SJCRH30 (cell line): ENCODE results near the gene THAP9. TPM values are rescaled to one million over a fixed set of nuclear protein-coding genes. Genes with fewer than 3 reads are reported as not detected.
A peak's percentile ranks its signal among the peaks of the same experiment; 100 is the strongest.
"Not testable (repeated sequence)": the region's sequence is repeated elsewhere in the genome, so short reads cannot be mapped to it uniquely, and the experiment has no call there.

Experiments
- DNase-seq, 2 experiments: peaks; one replicate each; pipeline ENCODE4 v3.0.0-alpha.2; 2015 to 2020
- H3K27ac ChIP-seq: fragments of 250-450 bp; sonication (Bioruptor Pico); 2 replicates; pipeline ENCODE4 v1.5.1; 2020; ENCODE audit warnings: mild to moderate bottlenecking, moderate library complexity
- H3K27me3 ChIP-seq: fragments of 250-450 bp; sonication (Bioruptor Pico); 2 replicates; pipeline ENCODE4 v1.5.1; 2020; ENCODE audit warnings: mild to moderate bottlenecking, moderate library complexity
- H3K36me3 ChIP-seq: fragments of 250-450 bp; sonication (Bioruptor Pico); 2 replicates; pipeline ENCODE4 v1.5.1; 2020; ENCODE audit warnings: mild to moderate bottlenecking, moderate library complexity
- H3K4me1 ChIP-seq: fragments of 250-450 bp; sonication (Bioruptor Pico); 2 replicates; pipeline ENCODE4 v1.5.1; 2020; ENCODE audit warnings: mild to moderate bottlenecking, moderate library complexity
- H3K4me3 ChIP-seq: fragments of 250-450 bp; sonication (Bioruptor Pico); 2 replicates; pipeline ENCODE4 v1.5.1; 2020; ENCODE audit warnings: mild to moderate bottlenecking, moderate library complexity
- H3K9me3 ChIP-seq: fragments of 250-450 bp; sonication (Bioruptor Pico); replicated peaks from 2 replicates; pipeline ENCODE4 v1.5.1; 2020; ENCODE audit warnings: mild to moderate bottlenecking, moderate library complexity
- total RNA-seq: library from RNA; depleted of rRNA; stranded (reverse); fragments of >200 nt; shearing (Covaris generic); gene quantifications from 2 replicates; pipeline ENCODE4 v1.2.3, GENCODE V29; 2014

THAP9 gene
- total RNA-seq, 1 experiment from 2014 or later, result 15.3 TPM

- Histone ChIP-seq H3K27me3 (no peaks in the 10 kb centered on the region), H3K4me1 (no peaks in the 10 kb centered on the region), H3K9me3 (no peaks in the 10 kb centered on the region), H3K4me3 (no peak overlapping the region), H3K27ac (no peak overlapping the region), H3K36me3 (peaks cover 17% of the 10 kb centered on the region)
- DNase-seq, result no peak
These were observed 8.8 kb downstream of the THAP9 start for GRCh38 chr4:82909326-82909725.

- Histone ChIP-seq H3K27me3 (no peaks in the 10 kb centered on the region), H3K4me3 (no peak overlapping the region), H3K9me3 (no peaks in the 10 kb centered on the region), H3K27ac (no peak overlapping the region), H3K36me3 (peaks cover 21% of the 10 kb centered on the region), H3K4me1 (no peaks in the 10 kb centered on the region)
- DNase-seq, result no peak
These were observed 12.8 kb downstream of the THAP9 start for GRCh38 chr4:82913305-82913704.

- not testable (repeated sequence) for H3K4me3 ChIP-seq, DNase-seq, H3K27me3 ChIP-seq, H3K27ac ChIP-seq, H3K9me3 ChIP-seq, H3K4me1 ChIP-seq
- H3K36me3 ChIP-seq, result peaks cover 21% of the 10 kb centered on the region
These were observed 13.4 kb downstream of the THAP9 start for GRCh38 chr4:82913968-82914367.

- Histone ChIP-seq H3K36me3 (peaks cover 16% of the 10 kb centered on the region), H3K27ac (no peak overlapping the region), H3K4me3 (no peak overlapping the region), H3K4me1 (peaks cover 4% of the 10 kb centered on the region; the same call in 1 of the 2 replicates), H3K27me3 (no peaks in the 10 kb centered on the region), H3K9me3 (no peaks in the 10 kb centered on the region)
- no peak for DNase-seq
These were observed 17.6 kb downstream of the THAP9 start for GRCh38 chr4:82918091-82918490.

GRCh38 chr4:82919386-82919785, 18.9 kb downstream of the THAP9 start:
- Histone ChIP-seq H3K9me3 (no peaks in the 10 kb centered on the region), H3K4me3 (no peak overlapping the region), H3K36me3 (peaks cover 19% of the 10 kb centered on the region), H3K27me3 (no peaks in the 10 kb centered on the region), H3K4me1 (peaks cover 5% of the 10 kb centered on the region; the same call in 1 of the 2 replicates), H3K27ac (no peak overlapping the region)
- no peak for DNase-seq

GRCh38 chr4:82921795-82922194, 21.3 kb downstream of the THAP9 start:
- H3K27ac ChIP-seq, result no peak overlapping the region
- H3K27me3 ChIP-seq, result no peaks in the 10 kb centered on the region
- peaks cover 5% of the 10 kb centered on the region; the same call in 1 of the 2 replicates for H3K4me1 ChIP-seq

GRCh38 chr4:82930848-82931755, 30.6 kb downstream of the THAP9 start:
- Histone ChIP-seq H3K27ac (no peak overlapping the region), H3K36me3 (peaks cover 69% of the 10 kb centered on the region), H3K9me3 (no peaks in the 10 kb centered on the region), H3K4me1 (no peaks in the 10 kb centered on the region), H3K27me3 (no peaks in the 10 kb centered on the region), H3K4me3 (no peak overlapping the region)
- no peak for DNase-seq

More at GRCh38 chr4:82921795-82922194, 21.3 kb downstream of the THAP9 start:
- no peak for DNase-seq
- Histone ChIP-seq H3K4me3 (no peak overlapping the region), H3K9me3 (no peaks in the 10 kb centered on the region), H3K36me3 (peaks cover 26% of the 10 kb centered on the region)

GRCh38 chr4:82934441-82934840, 33.9 kb downstream of the THAP9 start:
- no peak for DNase-seq
- Histone ChIP-seq H3K4me3 (no peak overlapping the region), H3K27me3 (no peaks in the 10 kb centered on the region), H3K36me3 (peaks cover 75% of the 10 kb centered on the region), H3K4me1 (no peaks in the 10 kb centered on the region), H3K9me3 (no peaks in the 10 kb centered on the region), H3K27ac (no peak overlapping the region)

- Histone ChIP-seq H3K9me3 (no peaks in the 10 kb centered on the region), H3K27me3 (no peaks in the 10 kb centered on the region), H3K27ac (no peak overlapping the region), H3K36me3 (peaks cover 65% of the 10 kb centered on the region), H3K4me1 (no peaks in the 10 kb centered on the region), H3K4me3 (no peak overlapping the region)
- no peak for DNase-seq
These were observed 38.9 kb downstream of the THAP9 start for GRCh38 chr4:82939414-82939813.

GRCh38 chr4:82947498-82947897, 47.0 kb downstream of the THAP9 start:
- Histone ChIP-seq H3K9me3 (no peaks in the 10 kb centered on the region; the same call in 1 of the 2 replicates), H3K27me3 (no peaks in the 10 kb centered on the region), H3K4me1 (no peaks in the 10 kb centered on the region), H3K4me3 (no peak overlapping the region), H3K27ac (no peak overlapping the region), H3K36me3 (peaks cover 45% of the 10 kb centered on the region)
- no peak for DNase-seq

- Histone ChIP-seq H3K27ac (no peak overlapping the region), H3K27me3 (no peaks in the 10 kb centered on the region), H3K9me3 (no peaks in the 10 kb centered on the region; the same call in 1 of the 2 replicates), H3K4me3 (no peak overlapping the region), H3K4me1 (no peaks in the 10 kb centered on the region), H3K36me3 (peaks cover 39% of the 10 kb centered on the region)
- peak in 1 of 2 experiments; percentile 22 for DNase-seq
These were observed 48.2 kb downstream of the THAP9 start for GRCh38 chr4:82948647-82949204.

GRCh38 chr4:82951196-82951595, 50.7 kb downstream of the THAP9 start:
- Histone ChIP-seq H3K9me3 (no peaks in the 10 kb centered on the region; the same call in 1 of the 2 replicates), H3K27me3 (no peaks in the 10 kb centered on the region), H3K36me3 (peaks cover 37% of the 10 kb centered on the region), H3K4me1 (no peaks in the 10 kb centered on the region), H3K27ac (no peak overlapping the region), H3K4me3 (no peak overlapping the region)
- no peak for DNase-seq

GRCh38 chr4:82954212-82954611, 53.7 kb downstream of the THAP9 start:
- H3K4me1 ChIP-seq, result no peaks in the 10 kb centered on the region
- H3K4me3 ChIP-seq, result no peak overlapping the region
- H3K36me3 ChIP-seq, result peaks cover 25% of the 10 kb centered on the region
- no peaks in the 10 kb centered on the region; the same call in 1 of the 2 replicates for H3K9me3 ChIP-seq
- no peaks in the 10 kb centered on the region for H3K27me3 ChIP-seq
- no peak for DNase-seq
- H3K27ac ChIP-seq, result no peak overlapping the region

- no peak overlapping the region for H3K4me3 ChIP-seq
- H3K27ac ChIP-seq, result no peak overlapping the region
- H3K4me1 ChIP-seq, result no peaks in the 10 kb centered on the region
- H3K36me3 ChIP-seq, result peaks cover 21% of the 10 kb centered on the region
- no peaks in the 10 kb centered on the region for H3K9me3 ChIP-seq
- H3K27me3 ChIP-seq, result no peaks in the 10 kb centered on the region
- no peak for DNase-seq
These were observed 56.5 kb downstream of the THAP9 start for GRCh38 chr4:82957045-82957444.

- H3K27ac ChIP-seq, result no peak overlapping the region
- no peaks in the 10 kb centered on the region for H3K4me1 ChIP-seq
- no peak for DNase-seq
- no peak overlapping the region for H3K4me3 ChIP-seq
- H3K27me3 ChIP-seq, result no peaks in the 10 kb centered on the region
- no peaks in the 10 kb centered on the region; the same call in 1 of the 2 replicates for H3K9me3 ChIP-seq
- peaks cover 70% of the 10 kb centered on the region for H3K36me3 ChIP-seq
These were observed 65.2 kb downstream of the THAP9 start for GRCh38 chr4:82965763-82966162.
